Measurements from ENCODE around the gene KRT78.

DNA sequence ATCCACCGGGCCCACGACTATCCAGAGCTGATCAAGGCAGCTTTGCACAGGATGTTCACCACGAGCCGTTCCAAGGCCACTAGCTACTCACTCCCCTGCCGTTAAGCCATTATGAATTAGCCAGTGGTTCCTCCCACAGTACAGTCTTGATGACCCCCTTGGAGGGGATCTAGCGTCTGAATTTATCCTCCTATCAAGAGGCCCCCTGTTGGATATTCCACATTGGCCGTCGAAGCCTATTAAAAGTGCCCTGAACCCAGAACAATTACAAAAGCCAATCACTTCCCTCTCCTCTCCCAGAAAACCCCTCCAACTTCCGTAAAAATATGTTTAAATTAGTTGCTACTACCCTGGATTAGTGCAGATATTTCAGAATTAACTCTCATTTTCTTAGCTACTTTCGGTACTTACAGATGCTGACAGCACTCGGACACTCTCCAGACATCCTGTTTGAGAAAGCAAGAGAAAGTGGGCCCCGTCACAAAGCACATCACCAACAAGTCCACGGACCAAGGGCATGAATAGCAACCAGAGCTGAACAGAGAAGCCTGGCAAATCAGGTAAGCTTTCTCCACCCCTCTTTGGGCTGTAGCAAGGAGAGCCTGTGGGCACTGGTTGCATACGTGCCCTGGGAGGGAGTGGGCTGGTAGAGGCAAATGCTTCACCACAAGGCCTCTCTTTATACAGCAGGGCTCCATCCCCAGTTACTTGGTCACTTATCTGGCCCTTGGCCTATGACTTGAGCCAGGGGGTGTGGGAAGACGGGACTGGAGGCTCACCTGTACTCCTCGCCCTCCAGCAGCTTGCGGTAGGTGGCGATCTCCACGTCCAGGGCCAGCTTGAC is 58.1 kb downstream of the KRT78 start:
- TF ChIP-seq CTCF (IDR thresholded peaks at IDR 0.05) = no peak
- TF ChIP-seq EZH2 (IDR thresholded peaks at IDR 0.05; ENCODE audit: borderline replicate concordance, insufficient read depth, low read depth, low read length, poor library complexity, severe bottlenecking) = no peak
